HepG2 (cell line): ENCODE data around the gene WDR62. TPM values are rescaled to one million over a fixed set of nuclear protein-coding genes. Genes with fewer than 3 reads are reported as not detected.
A peak's percentile ranks its signal among the peaks of the same experiment; 100 is the strongest.

Experiments
- ASH2L ChIP-seq: fragments of 300-600, 200-600 bp; sonication (generic); IDR thresholded peaks from 2 replicates; pipeline ENCODE4 v1.7.0; 2017; ENCODE audit warnings: low read depth, mild to moderate bottlenecking, moderate library complexity, mixed read lengths, low read length; ENCODE audit not compliant: insufficient read length
- BORCS8-MEF2B ChIP-seq: sonication (generic); formaldehyde crosslinking; IDR thresholded peaks from 2 replicates; pipeline ENCODE4 v1.8.0; 2022; ENCODE audit warnings: mild to moderate bottlenecking, missing genetic modification reagents
- EP300 ChIP-seq, 3 experiments: sonication (generic) in 1 of 3; formaldehyde crosslinking in 1 of 3; IDR thresholded peaks; 2 replicates each; pipeline versions ENCODE4 v1.5.1 to v1.6.1; 2011 to 2020; ENCODE audit warnings: low read depth in 2 of 3, low read length in 2 of 3, borderline replicate concordance in 1 of 3, improper control_type of control experiment in 1 of 3, mild to moderate bottlenecking in 1 of 3, missing genetic modification reagents in 1 of 3, moderate library complexity in 1 of 3
- HNRNPK ChIP-seq: fragments of 200-400 bp; formaldehyde crosslinking; IDR thresholded peaks from 2 replicates; pipeline ENCODE4 v1.6.1; 2018; ENCODE audit warnings: low read length, low read depth, moderate library complexity, mild to moderate bottlenecking; ENCODE audit not compliant: poor library complexity, severe bottlenecking
- KLF11 ChIP-seq: IDR thresholded peaks from 2 replicates; pipeline ENCODE4 v1.6.1; 2016; ENCODE audit warnings: missing compliant biosample characterization
- NFATC3 ChIP-seq: sonication (generic); formaldehyde crosslinking; IDR thresholded peaks from 2 replicates; pipeline ENCODE4 v1.5.1; 2020; ENCODE audit warnings: mild to moderate bottlenecking, missing genetic modification reagents
- PCBP2 ChIP-seq: fragments of 200-400 bp; formaldehyde crosslinking; optimal IDR thresholded peaks from 2 replicates; pipeline ENCODE3; 2018; ENCODE audit warnings: low read length, low read depth; ENCODE audit not compliant: poor library complexity, severe bottlenecking
- PPARG ChIP-seq: conservative IDR thresholded peaks from 2 replicates; pipeline ENCODE4 v1.6.1; 2016; ENCODE audit warnings: missing biosample characterization, missing genetic modification reagents
- RBFOX2 ChIP-seq: fragments of 200-400 bp; formaldehyde crosslinking; IDR thresholded peaks from 2 replicates; pipeline ENCODE4 v1.6.1; 2017; ENCODE audit warnings: low read depth, mild to moderate bottlenecking, low read length
- SAFB2 ChIP-seq: sonication (generic); formaldehyde crosslinking; IDR thresholded peaks from 2 replicates; pipeline ENCODE4 v1.5.1; 2020; ENCODE audit warnings: missing genetic modification reagents, low read depth, mild to moderate bottlenecking, borderline replicate concordance
- SMC3 ChIP-seq: IDR thresholded peaks from 2 replicates; pipeline ENCODE4 v1.6.1; 2011; ENCODE audit warnings: low read length, improper control_type of control experiment
- STAT5B ChIP-seq: sonication (generic); formaldehyde crosslinking; IDR thresholded peaks from 2 replicates; pipeline ENCODE4 v1.4.0; 2020; ENCODE audit warnings: missing genetic modification reagents
- ZIK1 ChIP-seq: sonication (generic); formaldehyde crosslinking; IDR thresholded peaks from 2 replicates; pipeline ENCODE4 v1.5.0; 2020; ENCODE audit warnings: mild to moderate bottlenecking, low read depth, missing genetic modification reagents, borderline replicate concordance
- ZNF282 ChIP-seq: fragments of 450-650 bp; IDR thresholded peaks from 2 replicates; pipeline ENCODE4 v1.6.1; 2018; ENCODE audit not compliant: partially characterized antibody
- ZNF296 ChIP-seq: sonication (generic); formaldehyde crosslinking; conservative IDR thresholded peaks from 2 replicates; pipeline ENCODE4 v1.5.0; 2020; ENCODE audit warnings: mild to moderate bottlenecking, missing genetic modification reagents
- ZNF33B ChIP-seq: sonication (generic); formaldehyde crosslinking; IDR thresholded peaks from 2 replicates; pipeline ENCODE4 v1.5.1; 2020; ENCODE audit warnings: mild to moderate bottlenecking, missing genetic modification reagents
- ZNF615 ChIP-seq: sonication (generic); formaldehyde crosslinking; IDR thresholded peaks from 2 replicates; pipeline ENCODE4 v1.5.0; 2020; ENCODE audit warnings: mild to moderate bottlenecking, missing genetic modification reagents, borderline replicate concordance
- ZNF761 ChIP-seq: sonication (generic); formaldehyde crosslinking; conservative IDR thresholded peaks from 2 replicates; pipeline ENCODE4 v1.4.0; 2020; ENCODE audit warnings: mild to moderate bottlenecking, missing genetic modification reagents
- polyA plus RNA-seq, 8 experiments: library from polyadenylated mRNA; depleted of rRNA in 3 of 8; stranded (reverse) in 7 of 8; unstranded in 1 of 8; fragments of >200 nt; fragmentation: Illumina TruSeq in 4 of 8; extraction: Trizol in 4 of 8; gene quantifications; 2 replicates each; pipeline versions ENCODE4 v1.2.1 to v1.2.3, GENCODE V29; 2011 to 2016; ENCODE audit warnings: low read depth in 4 of 8, missing spikeins in 1 of 8, mixed read lengths in 1 of 8; ENCODE audit not compliant: insufficient read depth in 1 of 8
- total RNA-seq, 5 experiments: library from RNA; depleted of rRNA; stranded (reverse); fragments of >200 nt; fragmentation: Illumina TruSeq; extraction: Trizol; gene quantifications; 2 replicates each; pipeline ENCODE4 v1.2.3, GENCODE V29; 2016; ENCODE audit warnings: low read depth in 1 of 5
- TF ChIP-seq, protein P1 (sequence below): sonication (generic); formaldehyde crosslinking; IDR thresholded peaks from 2 replicates; pipeline ENCODE4 v1.8.0; 2022; ENCODE audit warnings: mild to moderate bottlenecking, missing genetic modification reagents, moderate library complexity
- TF ChIP-seq, protein P2 (sequence below): sonication (generic); formaldehyde crosslinking; IDR thresholded peaks from 2 replicates; pipeline ENCODE4 v1.5.0; 2020; ENCODE audit warnings: mild to moderate bottlenecking, missing genetic modification reagents, borderline replicate concordance
- TF ChIP-seq, protein P3 (sequence below): sonication (generic); formaldehyde crosslinking; IDR thresholded peaks from 2 replicates; pipeline ENCODE4 v1.9.0; 2022; ENCODE audit warnings: missing genetic modification reagents, mild to moderate bottlenecking, borderline replicate concordance

WDR62 gene
- total and polyA plus RNA-seq, 2 of the 13 experiments (the other 11 are each of a cell fraction or from before 2014, with no cell fraction given): 5.8 to 12.5 TPM

DNA sequence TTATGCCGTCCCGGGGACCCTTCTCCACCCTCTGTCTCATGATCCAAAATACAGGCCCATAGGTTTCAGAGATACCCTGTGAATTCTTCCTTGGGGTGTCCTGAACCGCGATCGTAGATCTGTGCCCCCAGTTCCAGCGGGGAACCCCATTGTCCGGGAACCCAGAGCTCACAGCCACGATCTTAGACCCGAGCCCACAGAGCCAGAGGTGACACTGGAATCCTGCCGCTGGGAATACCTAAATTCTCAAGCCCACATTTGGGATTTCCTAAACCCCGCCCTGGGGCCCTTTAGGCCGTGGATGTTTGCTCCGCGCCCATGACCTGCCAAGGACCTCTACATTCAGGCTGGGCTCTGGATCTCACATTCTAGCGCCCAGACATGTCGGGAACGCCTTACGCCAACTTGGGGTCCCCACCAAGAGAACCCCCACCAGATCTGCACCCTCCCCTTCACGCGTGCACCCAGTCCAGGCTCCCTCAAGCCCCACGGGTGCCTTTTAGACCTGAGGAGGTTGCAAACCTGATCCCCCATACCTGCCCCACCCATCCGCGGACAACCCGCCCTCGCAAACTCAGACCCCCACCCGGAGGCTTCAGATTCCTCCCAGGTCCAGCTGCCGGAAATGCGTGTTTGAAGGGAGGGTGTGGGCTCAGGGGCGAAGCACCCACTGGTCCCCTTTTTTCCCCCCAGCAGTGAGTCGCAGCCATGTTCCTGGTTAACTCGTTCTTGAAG is 85.8 kb downstream of the WDR62 start (continued):
- TF ChIP-seq EP300 (IDR thresholded peaks at IDR 0.05; ENCODE audit: low read depth in 2 of 2, low read length in 2 of 2): no peak
- no peak for TF ChIP-seq EP300 (CRISPR knock-in tag; IDR thresholded peaks at IDR 0.05; ENCODE audit: borderline replicate concordance)
- no peak for TF ChIP-seq KLF11 (CRISPR knock-in tag)
- TF ChIP-seq, protein P1, sequence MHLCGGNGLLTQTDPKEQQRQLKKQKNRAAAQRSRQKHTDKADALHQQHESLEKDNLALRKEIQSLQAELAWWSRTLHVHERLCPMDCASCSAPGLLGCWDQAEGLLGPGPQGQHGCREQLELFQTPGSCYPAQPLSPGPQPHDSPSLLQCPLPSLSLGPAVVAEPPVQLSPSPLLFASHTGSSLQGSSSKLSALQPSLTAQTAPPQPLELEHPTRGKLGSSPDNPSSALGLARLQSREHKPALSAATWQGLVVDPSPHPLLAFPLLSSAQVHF: no peak
- no peak for TF ChIP-seq ZNF33B (CRISPR knock-in tag)
- TF ChIP-seq ZNF761 (CRISPR knock-in tag): no peak
- no peak for TF ChIP-seq SAFB2 (CRISPR knock-in tag)
- TF ChIP-seq ZNF615 (CRISPR knock-in tag): no peak
- TF ChIP-seq, protein P2, sequence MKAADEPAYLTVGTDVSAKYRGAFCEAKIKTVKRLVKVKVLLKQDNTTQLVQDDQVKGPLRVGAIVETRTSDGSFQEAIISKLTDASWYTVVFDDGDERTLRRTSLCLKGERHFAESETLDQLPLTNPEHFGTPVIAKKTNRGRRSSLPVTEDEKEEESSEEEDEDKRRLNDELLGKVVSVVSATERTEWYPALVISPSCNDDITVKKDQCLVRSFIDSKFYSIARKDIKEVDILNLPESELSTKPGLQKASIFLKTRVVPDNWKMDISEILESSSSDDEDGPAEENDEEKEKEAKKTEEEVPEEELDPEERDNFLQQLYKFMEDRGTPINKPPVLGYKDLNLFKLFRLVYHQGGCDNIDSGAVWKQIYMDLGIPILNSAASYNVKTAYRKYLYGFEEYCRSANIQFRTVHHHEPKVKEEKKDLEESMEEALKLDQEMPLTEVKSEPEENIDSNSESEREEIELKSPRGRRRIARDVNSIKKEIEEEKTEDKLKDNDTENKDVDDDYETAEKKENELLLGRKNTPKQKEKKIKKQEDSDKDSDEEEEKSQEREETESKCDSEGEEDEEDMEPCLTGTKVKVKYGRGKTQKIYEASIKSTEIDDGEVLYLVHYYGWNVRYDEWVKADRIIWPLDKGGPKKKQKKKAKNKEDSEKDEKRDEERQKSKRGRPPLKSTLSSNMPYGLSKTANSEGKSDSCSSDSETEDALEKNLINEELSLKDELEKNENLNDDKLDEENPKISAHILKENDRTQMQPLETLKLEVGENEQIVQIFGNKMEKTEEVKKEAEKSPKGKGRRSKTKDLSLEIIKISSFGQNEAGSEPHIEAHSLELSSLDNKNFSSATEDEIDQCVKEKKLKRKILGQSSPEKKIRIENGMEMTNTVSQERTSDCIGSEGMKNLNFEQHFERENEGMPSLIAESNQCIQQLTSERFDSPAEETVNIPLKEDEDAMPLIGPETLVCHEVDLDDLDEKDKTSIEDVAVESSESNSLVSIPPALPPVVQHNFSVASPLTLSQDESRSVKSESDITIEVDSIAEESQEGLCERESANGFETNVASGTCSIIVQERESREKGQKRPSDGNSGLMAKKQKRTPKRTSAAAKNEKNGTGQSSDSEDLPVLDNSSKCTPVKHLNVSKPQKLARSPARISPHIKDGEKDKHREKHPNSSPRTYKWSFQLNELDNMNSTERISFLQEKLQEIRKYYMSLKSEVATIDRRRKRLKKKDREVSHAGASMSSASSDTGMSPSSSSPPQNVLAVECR: no peak
- no peak for TF ChIP-seq BORCS8-MEF2B (CRISPR knock-in tag)
- TF ChIP-seq SMC3: no peak
- peak; percentile 13; the same call in 1 of the 2 replicates for TF ChIP-seq ZIK1 (CRISPR knock-in tag)
- no peak for TF ChIP-seq PCBP2
- TF ChIP-seq NFATC3 (CRISPR knock-in tag): no peak
- no peak for TF ChIP-seq ZNF296
- no peak for TF ChIP-seq PPARG (CRISPR knock-in tag)
- TF ChIP-seq ASH2L: peak; percentile 7
- no peak for TF ChIP-seq RBFOX2
- TF ChIP-seq ZNF282: no peak
- no peak for TF ChIP-seq HNRNPK
- TF ChIP-seq, protein P3, sequence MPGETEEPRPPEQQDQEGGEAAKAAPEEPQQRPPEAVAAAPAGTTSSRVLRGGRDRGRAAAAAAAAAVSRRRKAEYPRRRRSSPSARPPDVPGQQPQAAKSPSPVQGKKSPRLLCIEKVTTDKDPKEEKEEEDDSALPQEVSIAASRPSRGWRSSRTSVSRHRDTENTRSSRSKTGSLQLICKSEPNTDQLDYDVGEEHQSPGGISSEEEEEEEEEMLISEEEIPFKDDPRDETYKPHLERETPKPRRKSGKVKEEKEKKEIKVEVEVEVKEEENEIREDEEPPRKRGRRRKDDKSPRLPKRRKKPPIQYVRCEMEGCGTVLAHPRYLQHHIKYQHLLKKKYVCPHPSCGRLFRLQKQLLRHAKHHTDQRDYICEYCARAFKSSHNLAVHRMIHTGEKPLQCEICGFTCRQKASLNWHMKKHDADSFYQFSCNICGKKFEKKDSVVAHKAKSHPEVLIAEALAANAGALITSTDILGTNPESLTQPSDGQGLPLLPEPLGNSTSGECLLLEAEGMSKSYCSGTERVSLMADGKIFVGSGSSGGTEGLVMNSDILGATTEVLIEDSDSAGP (CRISPR knock-in tag): no peak; the same call in 1 of the 2 replicates
- no peak for TF ChIP-seq STAT5B (CRISPR knock-in tag)
